ENCODE data around the gene ZYG11A. TPM values are rescaled to one million over a fixed set of nuclear protein-coding genes. Genes with fewer than 3 reads are reported as not detected.

The ZYG11A gene
- total RNA-seq, 2 experiments from 2014 or later, result 0.25 TPM

DNA sequence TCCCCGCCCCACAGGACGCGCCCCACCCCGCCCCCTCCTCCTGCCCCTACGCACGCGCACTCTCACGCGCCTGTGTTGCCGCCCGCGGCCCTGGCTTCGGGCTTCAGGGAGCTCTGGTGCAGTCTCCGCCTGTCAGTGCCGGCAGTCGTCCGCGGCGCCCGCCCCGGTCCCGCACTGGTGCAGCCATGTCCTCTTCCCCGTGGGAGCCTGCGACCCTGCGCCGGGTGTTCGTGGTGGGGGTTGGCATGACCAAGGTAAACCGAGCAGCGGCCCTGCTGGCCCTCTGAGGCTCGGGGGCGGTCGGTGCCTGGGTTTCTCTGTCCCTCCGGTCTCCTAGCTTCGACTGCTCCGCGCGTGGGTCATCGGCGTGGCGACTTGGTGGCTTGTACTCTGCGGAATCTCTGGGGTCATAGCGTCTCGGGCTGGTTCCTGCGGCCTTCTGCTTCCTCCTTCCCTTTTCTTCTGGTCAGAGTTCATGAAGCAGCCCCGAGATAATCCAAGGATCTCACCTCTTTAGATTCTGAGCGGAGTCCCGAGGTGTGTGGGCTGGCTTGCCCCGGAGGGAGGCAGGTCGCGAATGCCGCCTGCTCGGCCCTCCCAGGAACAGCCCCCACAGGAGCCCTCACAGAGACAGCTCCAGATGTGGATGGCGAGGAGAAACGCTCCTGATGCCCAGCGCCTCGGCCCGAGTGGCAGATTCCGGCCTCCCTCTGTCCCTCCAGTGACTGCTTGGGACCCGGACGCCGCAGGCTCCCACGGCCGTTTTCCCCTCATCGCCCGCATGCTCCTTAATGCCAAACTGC lies 84.9 kb downstream of the ZYG11A start, which contains the start of gene SCP2:
TSS of gene SCP2 (plus strand) at position 65 of the 803 bp plus-strand sequence. CDS start at position 186, 121 bp downstream.
- H3K4me3 Mint-ChIP-seq, result peak within 1 kb of the TSS; percentile 78
- peak within 1 kb of the TSS; percentile 82 for H3K27ac Mint-ChIP-seq
- H3K4me1 Mint-ChIP-seq, result peaks cover 22% of the 10 kb centered on the region
- peak; percentile 84 for DNase-seq
- H3K27me3 Mint-ChIP-seq, result peaks cover 8% of the 10 kb centered on the region
- peaks cover 3% of the 10 kb centered on the region for H3K36me3 Mint-ChIP-seq (ENCODE audit: low read depth)
- CTCF ChIA-PET, result no interaction called here
- no peaks in the 10 kb centered on the region for H3K9me3 Mint-ChIP-seq
- POLR2A ChIA-PET, result no interaction called here

DNA sequence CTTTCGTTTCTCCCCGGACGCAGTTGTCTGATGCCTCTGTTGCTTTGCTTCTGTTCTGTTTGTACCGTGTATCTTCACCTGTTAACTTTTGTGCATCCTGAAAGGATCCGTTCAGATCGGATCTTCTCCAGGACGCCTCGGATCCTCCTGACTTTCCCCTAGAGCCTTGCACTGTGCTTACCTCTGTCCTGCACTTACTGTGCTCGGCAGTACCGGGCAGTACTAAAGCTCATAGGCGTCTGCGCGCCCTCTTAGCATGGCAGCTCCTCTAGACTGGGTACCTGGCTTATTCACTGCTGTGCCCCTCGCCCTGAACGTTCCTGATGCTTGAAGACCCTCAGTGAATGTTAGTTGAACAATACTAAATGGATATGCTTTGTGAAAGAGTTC lies 85.5 kb downstream of the ZYG11A start:
- ChIA-PET POLR2A (no interaction called here), CTCF (no interaction called here)
- Mint-ChIP-seq H3K4me3 (peak overlapping the region; percentile 78), H3K4me1 (peaks cover 18% of the 10 kb centered on the region), H3K27me3 (peaks cover 8% of the 10 kb centered on the region), H3K9me3 (no peaks in the 10 kb centered on the region), H3K36me3 (ENCODE audit: low read depth) (peaks cover 3% of the 10 kb centered on the region), H3K27ac (peak overlapping the region; percentile 82)
- DNase-seq, result no peak

DNA sequence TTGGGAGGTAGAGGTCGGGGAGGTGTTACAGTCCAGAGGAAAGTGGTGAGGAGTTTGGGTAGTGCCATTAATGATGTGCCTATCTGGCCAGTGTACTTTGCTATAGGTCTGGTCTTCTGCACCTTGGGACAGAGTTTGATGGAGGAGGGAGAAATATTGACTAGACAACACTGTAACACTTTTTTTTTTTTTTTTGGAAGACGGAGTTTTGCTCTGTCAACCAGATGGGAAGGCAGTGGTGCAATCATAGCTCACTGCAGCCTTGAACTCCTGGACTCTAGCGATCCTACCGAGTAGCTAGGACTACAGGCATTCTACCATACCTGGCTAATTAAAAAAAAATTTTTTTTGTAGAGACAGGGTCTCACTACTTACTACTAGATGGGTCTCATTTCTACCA lies 86.5 kb downstream of the ZYG11A start:
- H3K4me1 Mint-ChIP-seq, result peaks cover 15% of the 10 kb centered on the region
- no peak for DNase-seq
- CTCF ChIA-PET, result no interaction called here
- POLR2A ChIA-PET, result no interaction called here
- peaks cover 8% of the 10 kb centered on the region for H3K27me3 Mint-ChIP-seq
- no peak overlapping the region for H3K27ac Mint-ChIP-seq
- H3K9me3 Mint-ChIP-seq, result no peaks in the 10 kb centered on the region
- no peak overlapping the region for H3K4me3 Mint-ChIP-seq
- peaks cover 3% of the 10 kb centered on the region for H3K36me3 Mint-ChIP-seq (ENCODE audit: low read depth)

DNA sequence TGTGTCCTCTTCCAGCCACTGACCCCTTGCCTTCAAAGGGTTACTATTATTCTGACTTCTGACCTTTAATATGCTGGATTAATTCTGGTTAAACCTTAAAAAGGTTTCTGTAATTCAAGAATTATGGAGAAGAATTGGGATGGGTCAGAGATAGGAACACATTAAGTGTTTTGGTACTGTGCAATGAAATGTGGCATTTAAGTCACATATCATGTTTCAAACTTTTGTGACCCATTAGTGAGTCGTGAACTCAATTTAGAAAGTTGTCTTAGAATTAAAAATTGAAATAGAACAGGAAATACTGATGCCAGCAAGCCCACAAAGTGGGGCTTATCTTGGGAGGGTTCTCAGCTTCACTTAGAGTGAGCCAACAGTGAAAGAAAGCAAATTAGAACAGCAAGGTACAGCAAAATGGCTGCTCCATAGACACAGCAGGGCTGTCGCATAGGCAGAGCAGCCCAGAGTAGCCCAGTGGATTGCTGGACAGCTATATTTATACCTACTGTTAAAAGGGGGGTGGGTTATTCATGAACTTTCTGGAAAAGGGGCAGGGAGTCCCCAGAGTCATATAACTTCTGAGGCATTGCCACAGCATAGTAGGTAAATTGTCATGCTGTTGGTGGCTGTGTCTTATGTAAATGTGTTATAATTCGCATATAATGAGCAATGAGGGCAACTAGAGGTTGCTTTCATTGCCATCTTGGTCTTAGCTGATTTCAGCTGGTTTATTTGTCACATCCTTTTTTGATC lies 95.0 kb downstream of the ZYG11A start:
- no peaks in the 10 kb centered on the region for H3K4me1 Mint-ChIP-seq
- H3K9me3 Mint-ChIP-seq, result no peaks in the 10 kb centered on the region
- no peak for DNase-seq
- no peaks in the 10 kb centered on the region for H3K27me3 Mint-ChIP-seq
- H3K4me3 Mint-ChIP-seq, result no peak overlapping the region
- ChIA-PET POLR2A (no interaction called here), CTCF (no interaction called here)
- peaks cover 7% of the 10 kb centered on the region for H3K36me3 Mint-ChIP-seq (ENCODE audit: low read depth)
- H3K27ac Mint-ChIP-seq, result no peak overlapping the region

DNA sequence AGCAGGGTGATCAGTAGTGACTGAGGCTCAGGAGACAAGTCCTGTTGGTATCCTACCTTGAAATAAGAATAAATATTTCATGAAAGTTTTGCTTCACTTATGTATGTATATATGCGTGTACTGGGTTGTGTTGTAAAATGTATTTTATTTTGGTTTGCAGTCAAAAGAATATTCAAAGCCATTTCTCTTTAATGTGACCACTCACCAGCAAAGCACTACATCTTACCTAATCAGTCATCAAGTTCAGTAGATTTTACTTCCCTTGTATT lies 95.6 kb downstream of the ZYG11A start:
- H3K27me3 Mint-ChIP-seq, result no peaks in the 10 kb centered on the region
- no peaks in the 10 kb centered on the region for H3K4me1 Mint-ChIP-seq
- no peak for DNase-seq
- POLR2A ChIA-PET, result no interaction called here
- H3K36me3 Mint-ChIP-seq (ENCODE audit: low read depth), result peaks cover 7% of the 10 kb centered on the region
- no peaks in the 10 kb centered on the region for H3K9me3 Mint-ChIP-seq
- CTCF ChIA-PET, result no interaction called here
- H3K27ac Mint-ChIP-seq, result no peak overlapping the region
- H3K4me3 Mint-ChIP-seq, result no peak overlapping the region

DNA sequence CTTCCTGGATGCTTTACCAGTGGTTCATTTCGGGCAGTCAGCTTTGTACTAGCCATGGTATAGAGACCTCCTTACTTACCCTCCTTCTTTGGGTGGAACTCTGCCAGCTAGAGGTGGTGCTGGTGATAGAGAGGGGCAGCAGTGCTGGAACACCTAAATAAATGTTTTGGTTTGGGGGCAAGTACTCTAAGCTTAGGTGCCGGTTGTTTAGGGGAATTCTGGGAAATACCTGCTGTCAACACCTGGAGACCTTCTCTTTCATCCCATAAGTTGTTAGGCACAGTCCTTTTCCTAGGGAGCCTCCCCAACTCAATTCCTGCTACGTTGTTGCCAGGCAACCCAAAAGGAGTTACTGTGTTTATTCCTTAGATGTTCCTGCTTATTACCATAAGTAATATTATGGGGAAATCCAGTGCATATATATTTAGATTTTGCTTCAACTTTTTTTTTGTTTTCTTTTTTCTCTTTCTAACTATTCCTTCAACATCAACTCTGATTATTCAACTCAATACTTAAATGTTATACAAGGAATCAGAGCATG lies 101.4 kb downstream of the ZYG11A start:
- H3K27ac Mint-ChIP-seq, result no peak overlapping the region
- CTCF ChIA-PET, result interaction anchor here (0.5 kb wide), 1 partner anchor 347 kb away, joined by 3 read pairs; no protein-coding TSS in a partner anchor
- H3K4me3 Mint-ChIP-seq, result no peak overlapping the region
- no peaks in the 10 kb centered on the region for H3K4me1 Mint-ChIP-seq
- POLR2A ChIA-PET, result no interaction called here
- DNase-seq, result no peak
- H3K27me3 Mint-ChIP-seq, result no peaks in the 10 kb centered on the region
- no peaks in the 10 kb centered on the region for H3K9me3 Mint-ChIP-seq
- peaks cover 7% of the 10 kb centered on the region for H3K36me3 Mint-ChIP-seq (ENCODE audit: low read depth)

DNA sequence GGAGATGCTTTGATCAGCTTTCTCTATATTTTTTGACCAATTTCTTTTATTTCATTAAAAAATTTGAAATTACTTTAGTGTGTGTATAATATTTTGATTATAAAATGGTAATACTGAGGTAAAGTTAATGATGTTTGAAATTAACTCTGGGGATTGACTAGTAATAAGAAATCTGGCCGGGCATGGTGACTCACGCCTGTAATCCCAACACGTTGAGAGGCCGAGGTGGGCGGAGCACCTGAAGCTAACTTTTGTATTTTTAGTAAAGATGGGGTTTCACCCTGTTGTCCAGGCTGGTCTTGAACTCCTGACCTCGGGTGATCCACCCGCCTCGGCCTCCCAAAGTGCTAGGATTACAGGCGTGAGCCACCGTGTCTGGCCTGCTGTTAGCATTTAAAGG lies 102.0 kb downstream of the ZYG11A start:
- no peak for DNase-seq
- Mint-ChIP-seq H3K27me3 (no peaks in the 10 kb centered on the region), H3K9me3 (peaks cover 4% of the 10 kb centered on the region), H3K27ac (no peak overlapping the region), H3K4me1 (no peaks in the 10 kb centered on the region), H3K4me3 (no peak overlapping the region), H3K36me3 (ENCODE audit: low read depth) (peaks cover 12% of the 10 kb centered on the region)
- ChIA-PET CTCF (no interaction called here), POLR2A (no interaction called here)

Small RNAs within 50 kb of the gene (microRNA-seq; reads per million reads assigned to microRNA genes)
- gene MIR1273F (ENCODE audit: borderline microRNAs expressed, borderline replicate concordance) (not detected), gene MIR1273G (ENCODE audit: borderline microRNAs expressed, borderline replicate concordance) (not detected), gene MIR5095 (ENCODE audit: borderline microRNAs expressed, borderline replicate concordance) (not detected)

Other genes starting within 250 kb of the ZYG11A start
- 10 to 100 TPM; 20.3 to 22.8 TPM for gene GPX7, start 240.4 kb upstream of the ZYG11A start, total RNA-seq
- gene SHISAL2A, start 209.6 kb upstream of the ZYG11A start, total RNA-seq, result 1 to 10 TPM; 8.2 TPM
- gene COA7, start 144.4 kb upstream of the ZYG11A start, total RNA-seq, result 10 to 100 TPM; 10.8 to 14.6 TPM
- gene ZYG11B, start 116.3 kb upstream of the ZYG11A start, total RNA-seq, result 10 to 100 TPM; 14.5 to 14.8 TPM
- gene ECHDC2, start 79.0 kb downstream of the ZYG11A start, total RNA-seq, result 10 to 100 TPM; 75.7 to 84.5 TPM
- 100 to 1,000 TPM in 1 of 2 experiments, 10 to 100 TPM in 1; 83.3 to 102 TPM for gene SCP2, start 84.5 kb downstream of the ZYG11A start, total RNA-seq
- not detected for gene PODN, start 219.5 kb downstream of the ZYG11A start, total RNA-seq

Data from activated CD4-positive, alpha-beta T cell treated with anti-CD3 and anti-CD28 coated beads, Interleukin-2, amount 10 ng/mL, durations not matched to agents 7 days and 5 days (primary cell).